Esophagus (tissue), 2 donors: Measurements from ENCODE around the gene PPARA. TPM values are rescaled to one million over a fixed set of nuclear protein-coding genes. Genes with fewer than 3 reads are reported as not detected.

Experiments
- H3K27ac ChIP-seq, 2 donors: one replicate each; pipeline ENCODE4 v1.5.1; 2013; ENCODE audit warnings: low read depth in 2 of 2, mild to moderate bottlenecking in 2 of 2, inconsistent platforms in 1 of 2, low read length in 1 of 2, moderate library complexity in 1 of 2
- H3K27me3 ChIP-seq, 2 donors: one replicate each; pipeline ENCODE4 v1.6.1; 2013; ENCODE audit warnings: low read length in 2 of 2, control low read depth in 1 of 2, mild to moderate bottlenecking in 1 of 2; ENCODE audit not compliant: insufficient read depth in 2 of 2, control insufficient read depth in 1 of 2
- H3K36me3 ChIP-seq, 2 donors: one replicate each; pipeline ENCODE4 v1.6.1; 2013; ENCODE audit warnings: low read length in 1 of 2; ENCODE audit not compliant: control insufficient read depth in 2 of 2, insufficient read depth in 2 of 2
- H3K4me1 ChIP-seq, 2 donors: one replicate each; pipeline ENCODE4 v1.6.1; 2013; ENCODE audit warnings: low read length in 1 of 2; ENCODE audit not compliant: control insufficient read depth in 2 of 2, insufficient read depth in 2 of 2
- H3K4me3 ChIP-seq, 2 donors: one replicate each; pipeline ENCODE4 v1.5.1; 2013; ENCODE audit warnings: low read length in 2 of 2, mild to moderate bottlenecking in 2 of 2, low read depth in 1 of 2, moderate library complexity in 1 of 2
- H3K9me3 ChIP-seq, 2 donors: one replicate each; pipeline ENCODE4 v1.6.1; 2013; ENCODE audit warnings: mild to moderate bottlenecking in 2 of 2, low read depth in 1 of 2, low read length in 1 of 2, moderate library complexity in 1 of 2; ENCODE audit not compliant: control insufficient read depth in 2 of 2, insufficient read depth in 1 of 2
- WGBS, 2 donors: extraction: QIAGEN DNeasy Blood & Tissue Kit; methylation state at CpG; one replicate each; pipeline ENCODE4 v1.1.7; 2013; 5-methylcytosine and 5-hydroxymethylcytosine counted together
- polyA plus RNA-seq, 2 donors: library from polyadenylated mRNA; stranded (reverse); fragments of 200-250 nt; gene quantifications; one replicate each; pipeline ENCODE4 v1.2.3, GENCODE V29; 2013
- donor health status: healthy with polysubstance abuse.
- donor health status: Bipolar disorder and iron deficiency.

PPARA gene
- polyA plus RNA-seq, 2 donors: 3.2 to 3.9 TPM

DNA sequence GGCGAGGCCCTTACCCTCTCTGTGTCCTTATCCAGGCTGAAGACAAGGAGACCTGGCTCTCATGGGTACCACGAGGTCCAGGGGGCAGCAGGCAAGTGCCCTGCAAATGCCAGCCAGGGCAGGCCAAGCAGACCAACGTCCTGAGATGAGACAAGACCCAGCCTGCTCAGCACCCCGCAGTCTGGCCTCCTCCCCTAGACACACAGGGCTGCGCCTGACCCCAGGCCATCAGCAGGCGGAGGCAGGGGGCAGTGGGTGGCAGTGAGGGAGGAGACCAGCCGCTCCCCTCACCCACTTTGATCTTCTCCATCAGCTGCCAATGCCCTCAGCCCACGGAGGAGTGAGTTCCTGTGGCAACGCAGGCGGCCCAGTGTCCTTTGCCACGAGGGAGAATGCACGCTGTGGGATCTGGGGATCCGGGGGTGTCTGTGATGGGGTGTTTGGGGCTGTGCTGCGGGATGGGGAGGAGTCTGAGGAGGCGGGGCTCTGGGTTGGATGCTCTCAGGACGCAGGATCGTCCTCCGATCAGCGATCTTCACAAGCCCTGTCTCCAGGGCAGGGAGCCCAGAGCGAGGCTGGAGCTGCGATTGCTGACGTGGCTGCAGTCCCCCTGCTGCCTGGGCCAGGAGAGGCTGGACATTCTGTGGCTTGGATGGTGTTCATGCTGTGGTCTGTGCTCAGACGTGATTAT is 30.5 kb upstream of the PPARA start:
- WGBS, 2 donors: 31 to 34% methylated on average over 20 to 23 of the region's 23 CpGs
- H3K27me3 ChIP-seq: no peaks in the 10 kb centered on the region
- no peak overlapping the region for H3K4me3 ChIP-seq
- no peaks in the 10 kb centered on the region for H3K9me3 ChIP-seq
- no peaks in the 10 kb centered on the region for H3K36me3 ChIP-seq
- H3K4me1 ChIP-seq: peaks cover 4 to 9% of the 10 kb centered on the region in 2 donors
- peak overlapping the region in 1 of 2 donors; percentile 19 for H3K27ac ChIP-seq

DNA sequence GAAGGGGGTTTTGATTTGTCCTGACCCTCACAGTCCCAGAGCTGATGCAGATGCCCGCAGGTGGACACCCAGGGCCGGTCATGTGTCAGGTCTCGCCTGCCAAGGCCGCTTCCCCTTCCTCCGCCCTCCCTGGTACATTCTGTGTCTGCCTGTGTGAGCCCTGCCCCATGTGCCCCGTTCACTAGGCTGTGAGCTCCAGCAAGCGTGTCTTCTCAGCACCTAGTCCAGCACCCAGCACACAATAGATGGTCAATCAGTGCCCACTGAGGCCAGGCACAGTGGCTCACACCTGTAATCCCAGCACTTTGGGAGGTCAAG is 29.9 kb upstream of the PPARA start:
- no peak overlapping the region for H3K27ac ChIP-seq
- H3K4me1 ChIP-seq: peaks cover 4 to 9% of the 10 kb centered on the region in 2 donors
- no peaks in the 10 kb centered on the region for H3K27me3 ChIP-seq
- no peak overlapping the region for H3K4me3 ChIP-seq
- H3K36me3 ChIP-seq: no peaks in the 10 kb centered on the region
- H3K9me3 ChIP-seq: no peaks in the 10 kb centered on the region
- WGBS, 2 donors: 52 to 68% methylated on average over 7 of the region's 7 CpGs

DNA sequence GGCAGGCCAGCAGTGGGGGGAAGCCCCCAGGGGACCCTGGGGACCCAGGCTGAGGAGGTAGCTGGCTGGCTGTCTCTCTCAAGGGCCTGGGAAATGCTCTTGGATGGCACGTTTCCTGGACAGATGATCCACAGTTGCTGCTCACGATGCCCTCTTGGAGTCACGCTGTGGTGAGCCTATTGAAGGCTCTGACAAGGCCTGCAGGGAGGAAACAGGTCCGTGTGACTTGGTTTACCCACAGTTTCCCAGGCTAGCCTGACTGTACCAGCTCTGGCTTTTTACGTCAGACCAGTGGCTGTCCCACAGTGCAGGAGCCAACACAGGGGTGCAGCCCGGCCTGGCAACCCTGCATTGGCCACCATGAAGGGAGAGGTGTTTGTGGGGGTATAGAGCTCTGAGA is 29.2 kb upstream of the PPARA start:
- no peak overlapping the region for H3K4me3 ChIP-seq
- no peak overlapping the region for H3K27ac ChIP-seq
- H3K4me1 ChIP-seq: peaks cover 0 to 9% of the 10 kb centered on the region in 2 donors
- H3K36me3 ChIP-seq: no peaks in the 10 kb centered on the region
- H3K9me3 ChIP-seq: no peaks in the 10 kb centered on the region
- 74 to 79% methylated on average over 6 of the region's 6 CpGs for WGBS, 2 donors
- no peaks in the 10 kb centered on the region for H3K27me3 ChIP-seq

DNA sequence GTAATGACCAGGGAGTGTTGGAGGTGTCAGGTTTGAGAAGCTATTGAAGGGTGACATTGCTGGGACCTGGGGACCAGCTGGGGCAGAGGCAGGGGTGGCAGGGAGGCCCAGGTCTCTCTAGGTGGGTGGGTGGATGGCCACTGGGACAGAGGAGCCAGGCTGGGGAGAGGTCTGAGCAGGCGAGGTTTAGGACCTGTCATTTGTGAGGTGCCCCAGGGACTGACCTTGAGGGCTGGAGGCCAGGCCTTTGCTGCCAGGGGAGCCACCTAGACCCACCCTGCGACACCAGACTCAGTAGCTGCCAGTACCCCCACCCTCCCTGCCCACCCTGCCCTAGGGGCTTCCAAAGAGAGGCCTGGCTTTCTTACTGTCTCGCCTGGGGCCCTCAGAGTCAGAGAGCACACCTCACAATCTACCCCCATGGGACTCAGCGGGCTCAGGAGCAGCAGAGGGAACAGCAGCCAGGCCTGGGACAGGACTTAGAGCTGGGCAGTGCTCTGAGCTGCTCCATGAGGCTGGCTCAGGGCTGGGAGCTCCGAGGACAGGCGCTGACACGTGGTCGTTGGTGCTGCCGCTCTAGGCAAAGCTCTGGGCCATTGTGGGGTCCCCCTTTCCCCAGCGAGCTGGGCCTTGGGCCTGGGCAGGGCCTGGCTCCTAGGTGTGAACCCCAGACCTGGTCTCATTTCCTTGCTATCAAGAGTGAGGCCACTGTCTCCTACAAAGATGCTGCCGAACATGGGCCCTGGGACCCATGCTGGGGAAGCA is 28.6 kb upstream of the PPARA start:
- WGBS, 2 donors: 62 to 67% methylated on average over 11 of the region's 11 CpGs
- Histone ChIP-seq H3K36me3 (no peaks in the 10 kb centered on the region), H3K9me3 (peaks cover 0 to under 1% of the 10 kb centered on the region in 2 donors), H3K4me1 (peaks cover 0 to 7% of the 10 kb centered on the region in 2 donors), H3K27ac (no peak overlapping the region), H3K4me3 (no peak overlapping the region), H3K27me3 (no peaks in the 10 kb centered on the region)

DNA sequence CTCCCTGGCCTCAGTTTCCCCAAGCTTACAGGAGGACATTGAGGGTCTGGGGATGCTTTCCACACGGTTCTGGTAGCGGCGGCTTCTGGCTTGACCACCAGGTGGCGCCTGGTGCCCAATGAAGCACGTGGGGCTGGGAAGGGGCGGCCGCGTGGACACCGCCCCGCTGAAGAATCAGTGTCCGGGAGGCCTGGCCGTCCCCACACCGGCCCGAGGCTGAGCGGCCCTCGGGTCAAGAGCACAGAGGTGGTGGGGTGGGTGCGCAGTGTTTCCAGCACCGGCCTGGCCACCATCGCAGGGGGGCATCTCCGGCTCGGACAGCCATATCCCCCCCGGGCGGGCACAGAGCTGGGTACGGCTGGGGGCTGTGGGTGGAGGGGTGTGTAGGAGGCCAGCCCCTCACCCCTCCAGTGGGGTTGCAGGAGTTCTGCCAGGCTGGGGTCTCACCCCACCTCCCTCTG is 27.8 kb upstream of the PPARA start:
- no peaks in the 10 kb centered on the region for H3K36me3 ChIP-seq
- H3K4me1 ChIP-seq: peaks cover 0 to 13% of the 10 kb centered on the region in 2 donors
- 17% methylated on average over 22 to 24 of the region's 24 CpGs for WGBS, 2 donors
- no peak overlapping the region for H3K27ac ChIP-seq
- H3K9me3 ChIP-seq: peaks cover 0 to 6% of the 10 kb centered on the region in 2 donors
- no peak overlapping the region for H3K4me3 ChIP-seq
- no peaks in the 10 kb centered on the region for H3K27me3 ChIP-seq

DNA sequence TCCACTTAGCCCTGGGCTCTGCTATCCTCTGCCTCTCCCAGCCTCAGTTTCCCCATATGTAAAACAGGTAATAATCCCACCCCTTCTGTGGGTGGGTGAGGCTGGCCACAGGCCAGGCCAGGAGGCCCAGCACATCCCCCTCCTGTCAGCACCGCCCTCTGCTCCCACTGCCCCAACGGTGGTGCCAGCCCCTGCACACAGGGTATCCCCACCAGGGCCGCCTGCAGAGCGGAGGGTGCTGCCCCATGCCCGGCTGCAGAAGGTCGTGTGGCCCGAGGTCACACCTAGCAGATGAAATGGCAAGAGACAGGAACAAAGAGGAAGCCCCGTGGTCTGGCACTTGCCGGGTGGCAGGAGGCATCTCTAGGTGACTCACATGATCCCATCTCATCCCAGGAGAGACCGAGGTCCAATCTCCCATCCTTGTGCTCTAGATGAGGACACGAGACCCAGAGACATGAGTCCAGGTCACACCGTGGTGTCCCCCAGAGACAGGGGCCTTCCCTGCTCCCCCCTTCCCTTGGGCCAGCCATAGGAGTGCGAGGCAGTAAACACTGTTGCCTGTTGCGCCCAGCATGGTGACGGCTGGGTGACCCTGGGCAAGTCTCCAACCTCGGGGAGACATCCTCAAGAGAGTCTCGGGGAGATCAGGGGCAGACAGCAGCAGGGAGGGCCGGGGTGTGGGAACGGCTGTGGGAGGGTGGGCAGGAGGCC is 27.2 kb upstream of the PPARA start:
- Histone ChIP-seq H3K4me1 (peaks cover 0 to 13% of the 10 kb centered on the region in 2 donors), H3K9me3 (peaks cover 0 to 6% of the 10 kb centered on the region in 2 donors), H3K27me3 (no peaks in the 10 kb centered on the region), H3K36me3 (no peaks in the 10 kb centered on the region), H3K4me3 (no peak overlapping the region), H3K27ac (no peak overlapping the region)
- WGBS, 2 donors: 69 to 70% methylated on average over 19 of the region's 19 CpGs

DNA sequence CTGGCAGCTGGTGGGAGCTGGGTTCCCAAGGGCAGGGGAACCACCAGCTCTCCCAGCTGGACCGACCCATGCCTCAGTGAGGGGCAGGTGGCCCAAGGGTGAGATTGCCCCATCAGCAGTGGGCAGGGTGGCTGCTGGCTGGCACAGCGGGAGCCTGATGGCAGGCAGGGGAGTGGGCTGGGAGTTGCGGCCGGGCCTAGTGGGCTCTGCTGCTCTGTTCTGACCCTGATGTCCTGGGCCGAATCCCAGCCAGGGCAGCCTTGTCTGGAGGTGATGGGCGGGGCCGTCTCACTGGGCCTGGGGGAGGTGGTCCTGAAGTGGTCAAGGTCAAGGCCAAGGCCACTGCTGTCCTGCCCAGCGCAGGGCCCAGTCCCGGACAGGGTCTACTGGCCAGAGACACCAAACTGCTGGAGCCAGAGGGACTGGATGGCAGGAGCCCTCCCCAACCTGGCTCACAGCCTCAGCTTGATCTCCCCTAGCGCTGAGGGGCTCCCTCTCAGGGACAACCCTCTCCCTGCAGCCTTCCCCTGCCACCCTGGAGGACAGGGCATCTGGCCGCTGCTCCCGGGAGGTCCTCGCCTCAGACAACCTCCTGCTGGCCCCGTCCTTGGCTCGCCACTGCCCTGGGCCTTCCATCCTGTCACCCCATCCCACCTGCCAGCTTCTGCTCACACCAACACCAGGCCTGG is 26.5 kb upstream of the PPARA start:
- Histone ChIP-seq H3K9me3 (peaks cover 0 to 6% of the 10 kb centered on the region in 2 donors), H3K4me1 (peaks cover 0 to 15% of the 10 kb centered on the region in 2 donors), H3K4me3 (no peak overlapping the region), H3K27me3 (no peaks in the 10 kb centered on the region), H3K27ac (no peak overlapping the region), H3K36me3 (no peaks in the 10 kb centered on the region)
- 89 to 94% methylated on average over 14 to 15 of the region's 15 CpGs for WGBS, 2 donors

DNA sequence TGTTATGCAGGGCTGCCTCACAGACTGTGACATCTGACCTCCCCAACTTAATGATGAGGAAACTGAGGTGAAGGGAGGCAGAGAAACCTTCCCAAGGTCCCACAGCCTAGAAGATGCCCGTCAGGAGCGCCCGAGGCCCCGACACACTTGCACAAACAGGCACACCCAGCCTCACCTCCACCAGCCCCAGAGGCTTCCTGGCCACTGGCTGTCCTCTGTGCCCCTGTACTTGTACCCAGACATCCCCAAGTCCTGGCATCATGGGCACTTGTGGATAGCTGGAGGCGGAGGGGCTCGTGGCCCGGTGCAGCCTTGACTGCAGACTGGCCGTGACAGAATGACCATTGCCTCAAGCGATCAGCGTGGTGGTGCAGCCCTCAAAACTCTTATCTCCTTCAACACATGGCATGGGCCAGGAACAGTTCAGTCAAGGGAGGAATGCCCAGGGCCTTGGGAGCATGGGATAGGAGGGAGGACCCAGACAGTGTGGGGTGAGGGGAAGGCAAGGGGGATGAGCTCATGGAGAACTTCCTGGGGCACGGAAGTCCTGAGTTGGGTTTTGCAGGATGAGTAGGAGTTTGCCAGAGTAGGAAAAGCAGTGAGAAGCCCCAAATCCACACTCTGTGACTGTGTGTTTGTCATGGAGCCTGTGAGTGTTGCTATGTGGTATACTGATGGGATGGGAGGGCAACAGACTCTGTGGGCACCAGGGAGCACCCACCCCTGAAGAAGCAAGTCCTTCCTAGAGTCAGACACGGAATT is 25.8 kb upstream of the PPARA start:
- WGBS, 2 donors: 94% methylated on average over 12 of the region's 12 CpGs
- Histone ChIP-seq H3K4me1 (peaks cover 0 to 13% of the 10 kb centered on the region in 2 donors), H3K27me3 (no peaks in the 10 kb centered on the region), H3K9me3 (peaks cover 0 to 6% of the 10 kb centered on the region in 2 donors), H3K36me3 (no peaks in the 10 kb centered on the region), H3K27ac (no peak overlapping the region), H3K4me3 (no peak overlapping the region)

DNA sequence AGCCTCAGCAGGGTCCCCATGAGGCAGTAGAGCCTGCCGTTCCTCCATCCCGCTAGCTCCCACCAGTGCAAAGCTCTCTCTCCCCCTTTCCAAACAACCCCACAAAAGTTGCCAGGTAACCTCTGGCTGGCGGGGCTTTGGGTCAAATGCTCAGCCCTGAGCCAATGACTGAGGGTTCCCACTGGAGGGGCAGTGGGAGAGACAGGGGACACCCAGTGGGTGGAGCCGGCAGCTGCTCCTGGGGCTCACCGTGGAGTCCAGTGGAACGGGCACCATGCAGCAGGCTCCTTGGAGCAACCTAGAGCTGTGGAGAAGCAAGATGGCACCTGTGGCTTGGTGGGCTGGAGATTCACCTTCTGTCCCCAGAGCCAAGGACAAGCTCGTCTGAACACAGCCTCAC is 25.0 kb upstream of the PPARA start:
- Histone ChIP-seq H3K4me3 (no peak overlapping the region), H3K9me3 (peaks cover 0 to 6% of the 10 kb centered on the region in 2 donors), H3K27ac (no peak overlapping the region), H3K27me3 (no peaks in the 10 kb centered on the region), H3K36me3 (no peaks in the 10 kb centered on the region), H3K4me1 (peaks cover 0 to 12% of the 10 kb centered on the region in 2 donors)
- whole genome bisulfite sequencing, 2 donors: 87 to 88% methylated on average over 7 of the region's 7 CpGs
